NCI-H1930 (cell line): Measurements from ENCODE around the gene RNF5.
A peak's percentile ranks its signal among the peaks of the same experiment; 100 is the strongest.
"Not testable (repeated sequence)": the region's sequence is repeated elsewhere in the genome, so short reads cannot be mapped to it uniquely, and the experiment has no call there.

Source experiments
- DNase-seq, 2 experiments: peaks; one replicate each; lab custom pipeline; 2025; lab: John Stamatoyannopoulos, UW

RNF5 gene, protein sequence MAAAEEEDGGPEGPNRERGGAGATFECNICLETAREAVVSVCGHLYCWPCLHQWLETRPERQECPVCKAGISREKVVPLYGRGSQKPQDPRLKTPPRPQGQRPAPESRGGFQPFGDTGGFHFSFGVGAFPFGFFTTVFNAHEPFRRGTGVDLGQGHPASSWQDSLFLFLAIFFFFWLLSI

DNA sequence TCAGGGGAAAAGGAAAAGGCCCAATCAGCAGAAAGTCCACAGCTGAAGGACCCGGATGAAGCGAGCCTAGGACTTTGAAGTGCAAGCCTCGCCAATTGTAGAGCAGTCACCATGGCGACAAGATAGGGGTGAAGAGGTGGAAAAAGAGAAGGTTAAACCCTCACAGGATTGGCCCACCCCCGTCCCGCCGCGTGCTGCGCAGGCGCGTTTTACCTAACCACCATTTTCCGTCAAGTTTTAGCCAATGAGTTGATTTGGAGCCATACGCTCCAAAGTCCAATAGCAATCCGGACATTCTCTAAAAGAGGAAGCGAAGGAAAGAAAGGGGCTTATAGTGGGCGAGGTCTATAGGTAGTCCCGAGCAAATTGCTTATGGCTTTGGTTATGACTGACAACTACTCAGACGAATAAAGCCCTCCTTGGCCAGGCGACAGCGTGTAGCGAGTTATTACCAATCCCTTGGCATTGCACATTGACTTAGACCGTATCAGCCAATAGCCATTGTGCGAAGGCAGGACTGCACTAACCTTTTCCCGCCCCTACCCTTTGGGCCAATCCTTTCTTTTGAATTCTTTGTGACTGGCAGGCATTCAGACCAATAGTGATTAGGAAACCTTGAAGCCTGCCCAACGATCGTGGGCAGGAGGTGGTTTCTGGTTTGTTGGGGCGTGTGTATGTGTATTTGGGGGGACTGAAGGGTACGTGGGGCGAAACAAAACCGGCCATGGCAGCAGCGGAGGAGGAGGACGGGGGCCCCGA lies at the start of gene RNF5:
TSS of gene RNF5 (plus strand) at position 618 of the 759 bp plus-strand sequence. CDS start at position 725, 107 bp downstream.
- DNase-seq = peak; percentile 98 to 99

DNA sequence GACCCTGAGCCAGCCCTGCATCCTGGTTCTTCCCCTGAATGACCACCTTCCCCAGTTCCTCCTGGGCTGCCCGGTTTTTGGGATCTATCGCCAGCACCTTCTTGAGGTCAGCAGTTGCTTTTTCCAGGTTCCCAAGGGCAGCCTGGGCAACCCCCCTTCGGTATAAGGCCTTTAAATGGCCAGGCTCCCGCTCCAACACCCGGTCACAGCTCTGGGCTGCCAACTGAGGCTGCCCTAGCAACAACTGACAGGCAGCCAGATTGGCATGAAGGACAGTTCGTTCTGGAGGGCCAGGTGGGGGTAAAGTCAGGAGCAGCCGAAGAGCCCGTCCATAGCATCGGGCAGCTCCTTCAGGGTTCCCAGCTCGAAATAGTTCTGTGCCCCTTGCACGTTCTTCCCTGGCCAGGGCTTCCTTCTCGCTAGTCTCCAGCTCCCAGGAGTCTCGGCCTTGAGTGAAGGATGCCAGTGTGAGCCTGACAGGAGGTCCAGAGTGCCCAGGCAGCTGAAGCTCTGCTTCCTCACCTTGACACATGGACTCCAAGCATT lies 49.4 kb upstream of the RNF5 start:
- DNase-seq = no peak

DNA sequence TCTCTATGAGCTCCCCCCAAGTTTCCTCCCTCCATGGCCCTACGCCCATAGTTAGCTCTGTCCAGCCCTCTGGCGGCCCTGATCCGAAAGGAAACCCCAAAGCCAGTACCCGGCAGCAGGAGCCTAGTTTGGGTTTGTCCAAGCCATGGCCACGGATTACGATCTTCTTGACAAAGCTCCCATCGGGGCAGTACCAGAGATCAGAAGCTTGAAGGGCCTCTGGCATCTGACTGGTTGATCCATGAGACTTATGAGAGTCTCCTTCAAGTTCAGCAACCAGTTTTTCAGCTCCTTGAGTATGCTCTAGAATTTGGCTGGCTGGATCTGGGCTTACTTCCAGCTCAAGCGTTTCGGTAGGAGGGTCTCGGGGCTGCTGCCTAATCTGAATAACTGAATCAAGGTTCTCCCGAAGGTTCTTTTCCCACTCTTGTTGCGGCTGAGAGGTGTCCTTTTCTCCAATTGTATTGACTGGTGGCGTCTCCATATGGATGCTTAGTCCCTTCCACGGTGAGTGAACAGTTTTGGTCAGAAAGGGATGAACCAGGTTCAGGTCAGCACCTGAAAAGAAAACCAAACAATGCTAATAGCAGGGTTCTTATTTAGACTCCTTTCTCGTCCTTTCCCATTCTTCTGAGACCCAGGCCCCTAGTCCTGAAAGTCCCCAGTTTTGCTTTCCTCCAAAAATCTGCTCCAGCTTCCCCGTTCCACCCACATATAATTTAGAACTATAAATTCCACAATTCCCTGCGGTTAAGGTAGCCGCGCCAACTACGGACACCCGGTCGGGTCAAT lies 48.7 kb upstream of the RNF5 start:
- no peak for DNase-seq

DNA sequence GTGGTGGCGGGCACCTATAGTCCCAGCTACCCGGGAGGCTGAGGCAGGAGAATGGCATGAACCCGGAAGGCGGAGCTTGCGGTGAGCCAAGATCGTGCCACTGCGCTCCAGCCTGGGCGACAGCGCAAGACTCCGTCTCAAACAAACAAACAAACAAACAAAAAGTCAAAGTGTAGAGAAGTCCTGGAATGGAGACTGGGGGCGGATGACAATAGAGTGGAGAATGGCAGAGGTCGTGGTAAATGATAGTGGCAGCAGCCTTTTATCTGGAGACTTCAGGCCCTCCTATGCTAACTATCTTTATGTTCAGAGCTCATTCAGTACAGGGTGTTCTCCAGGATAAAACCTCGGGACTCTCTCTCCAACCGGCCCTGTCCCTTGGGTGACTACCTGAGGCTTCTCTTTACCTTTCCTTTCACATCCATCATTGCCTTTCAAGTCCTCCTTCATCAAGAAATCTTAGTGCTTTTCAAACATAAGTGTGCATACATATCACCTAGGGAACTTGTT lies 46.7 kb upstream of the RNF5 start:
- no peak for DNase-seq

DNA sequence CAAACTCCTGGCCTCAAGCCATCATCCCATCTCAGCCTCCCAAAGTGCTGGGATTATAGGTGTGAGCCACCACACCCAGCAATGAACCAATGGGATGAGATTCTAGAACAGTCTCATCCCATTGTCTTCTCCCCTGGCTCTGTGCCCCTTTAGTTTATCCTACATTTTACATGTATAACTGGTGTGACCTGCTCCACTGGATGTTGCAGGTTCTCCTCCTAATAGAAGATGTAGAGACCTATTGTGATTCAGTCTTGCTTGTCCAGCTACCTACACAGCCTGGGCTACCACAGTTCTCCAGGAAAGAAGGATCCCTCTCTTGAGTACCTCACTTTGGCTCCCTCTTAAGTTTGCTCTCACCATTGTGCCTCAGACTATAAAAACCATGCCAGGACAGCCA lies 46.1 kb upstream of the RNF5 start:
- no peak for DNase-seq

DNA sequence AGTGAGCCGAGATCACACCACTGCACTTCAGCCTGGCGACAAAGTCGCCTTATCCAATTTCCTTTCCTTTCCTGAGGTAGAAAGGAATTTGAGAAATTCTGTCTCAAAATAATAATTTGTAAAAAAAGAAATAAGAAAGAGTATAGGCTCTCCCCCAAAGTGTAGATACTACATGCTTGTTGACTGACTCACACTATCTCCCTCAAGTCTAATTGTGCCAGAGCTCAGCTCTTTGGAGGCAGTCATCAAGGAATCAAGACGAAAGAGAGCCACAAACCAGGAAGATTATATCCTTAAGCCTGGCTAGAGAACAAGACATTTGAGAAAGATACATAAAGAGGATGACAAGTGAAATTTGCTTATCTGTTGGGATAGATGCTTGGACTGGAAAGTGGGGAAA lies 44.4 kb upstream of the RNF5 start:
- no peak for DNase-seq

DNA sequence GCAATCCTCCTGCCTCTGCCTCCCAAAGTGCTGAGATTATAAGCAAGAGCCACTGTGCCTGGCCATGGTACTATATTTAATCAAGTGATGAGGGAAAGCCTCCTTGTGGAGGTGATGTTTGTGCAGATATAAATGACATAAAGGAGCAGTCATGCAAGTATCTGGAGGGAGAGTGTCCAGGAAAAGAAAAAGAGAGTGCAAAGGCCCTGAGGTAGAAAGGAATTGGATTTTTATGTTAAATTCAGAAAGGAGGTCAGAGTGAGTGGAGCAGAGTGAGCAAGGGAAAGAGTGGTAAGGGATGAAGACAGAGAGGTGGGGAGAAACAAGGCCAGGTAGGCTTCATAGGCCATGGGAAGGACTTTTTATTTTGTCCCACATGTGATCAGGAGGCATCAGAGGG lies 40.8 kb upstream of the RNF5 start:
- DNase-seq = no peak

DNA sequence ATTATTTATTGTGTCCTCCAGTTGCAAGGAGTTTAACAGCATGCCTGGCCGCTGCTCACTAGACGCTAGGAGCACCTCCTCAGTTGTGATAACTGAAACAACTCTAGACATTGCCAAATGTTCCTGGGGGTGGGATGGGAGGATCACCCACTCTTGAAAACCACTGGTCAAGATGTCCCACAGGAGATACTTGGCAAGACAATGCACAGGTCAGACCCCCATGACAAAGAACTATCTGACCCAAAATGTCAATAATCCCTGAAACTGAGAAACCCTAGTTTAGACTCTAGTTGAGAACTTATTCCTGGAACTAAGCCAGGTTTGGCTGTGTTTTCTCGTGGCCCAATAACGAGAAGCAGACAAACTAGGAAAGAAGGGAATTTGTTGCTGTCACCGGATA lies 38.6 kb upstream of the RNF5 start:
- no peak for DNase-seq

DNA sequence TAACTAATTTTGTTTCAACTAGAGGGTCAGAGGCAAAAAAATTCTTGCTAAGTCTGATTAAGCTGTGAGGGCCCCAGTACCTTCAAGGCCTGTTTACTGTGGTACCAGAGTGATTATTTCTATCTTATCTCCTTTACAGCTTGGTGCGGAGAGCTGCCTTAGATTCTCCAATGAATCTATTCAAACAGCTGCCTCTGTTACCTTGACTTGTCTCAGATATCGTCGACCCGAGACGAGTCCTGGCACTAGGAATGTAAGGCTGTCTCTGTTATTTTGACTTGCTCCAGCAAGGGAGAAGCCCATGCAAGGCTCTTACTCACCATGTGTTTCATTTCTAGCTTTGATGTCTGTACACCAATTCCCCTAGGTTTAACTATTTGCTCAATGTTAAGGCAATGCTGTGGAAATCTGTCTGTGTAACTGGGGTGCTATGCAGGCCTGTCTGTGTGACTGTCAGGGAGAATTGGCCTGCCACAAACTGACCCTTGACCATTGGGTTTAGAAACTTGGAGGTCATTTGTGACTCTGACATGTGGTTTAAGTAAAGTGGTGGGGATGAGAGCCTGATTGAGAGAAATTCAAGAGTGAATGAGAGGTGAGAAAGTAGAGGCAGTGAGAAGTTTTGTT lies 37.7 kb upstream of the RNF5 start:
- DNase-seq = no peak

DNA sequence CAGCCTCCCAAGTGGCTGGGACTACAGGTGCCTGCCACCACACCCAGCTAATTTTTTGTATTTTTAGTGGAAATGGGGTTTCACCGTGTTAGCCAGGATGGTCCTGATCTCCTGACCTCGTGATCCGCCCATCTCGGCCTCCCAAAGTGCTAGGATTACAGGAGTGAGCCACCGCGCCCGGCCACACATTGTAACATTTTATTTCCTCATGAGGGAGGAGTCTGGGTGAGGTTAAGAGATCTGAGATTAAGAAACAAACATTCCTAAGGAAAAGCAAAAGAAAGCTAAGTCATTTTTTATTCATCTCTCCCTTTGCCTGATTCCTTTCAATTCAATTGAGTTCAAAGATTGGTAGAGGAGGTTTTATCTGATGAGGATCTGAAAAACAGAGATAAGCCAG lies 34.0 kb upstream of the RNF5 start:
- DNase-seq = not testable (repeated sequence)

DNA sequence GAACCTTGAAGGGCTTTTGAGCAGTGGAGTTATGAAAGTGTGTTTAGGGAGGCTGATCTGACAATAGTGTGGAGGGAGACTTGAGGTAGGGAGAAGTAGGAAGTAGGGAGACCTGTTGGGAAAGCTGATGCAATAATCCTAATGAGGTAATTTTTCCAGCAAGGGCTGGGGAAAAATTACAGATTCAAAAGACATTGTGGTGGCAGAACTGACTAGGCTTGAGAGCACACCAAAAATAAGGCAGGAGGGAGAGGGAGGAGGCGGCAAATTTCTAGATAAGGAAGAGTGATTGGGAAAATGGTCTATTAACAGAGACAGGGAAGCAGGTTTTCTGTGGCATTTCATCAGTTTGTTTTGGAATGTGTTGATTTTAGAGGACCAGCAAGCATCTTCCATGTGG lies 31.9 kb upstream of the RNF5 start:
- no peak for DNase-seq

DNA sequence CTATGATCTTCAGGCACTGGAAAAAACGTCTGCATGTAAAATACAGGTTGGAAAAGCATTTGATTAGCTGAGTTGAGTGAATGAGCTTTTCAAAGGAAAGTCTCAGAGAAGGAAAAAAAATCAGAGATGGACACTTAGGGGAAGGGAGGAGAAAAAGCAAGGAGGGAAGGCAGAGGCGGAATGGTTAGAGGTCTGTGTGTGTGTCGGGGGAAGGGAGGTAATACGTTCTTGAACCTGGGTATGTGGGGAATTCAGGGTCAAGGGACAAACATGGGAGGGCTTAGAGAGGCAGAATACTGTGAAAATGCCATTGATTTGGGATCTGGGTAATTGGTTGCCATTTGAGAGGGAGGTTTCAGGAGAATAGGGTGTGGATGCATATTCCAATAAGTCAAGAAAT lies 31.5 kb upstream of the RNF5 start:
- DNase-seq = no peak

DNA sequence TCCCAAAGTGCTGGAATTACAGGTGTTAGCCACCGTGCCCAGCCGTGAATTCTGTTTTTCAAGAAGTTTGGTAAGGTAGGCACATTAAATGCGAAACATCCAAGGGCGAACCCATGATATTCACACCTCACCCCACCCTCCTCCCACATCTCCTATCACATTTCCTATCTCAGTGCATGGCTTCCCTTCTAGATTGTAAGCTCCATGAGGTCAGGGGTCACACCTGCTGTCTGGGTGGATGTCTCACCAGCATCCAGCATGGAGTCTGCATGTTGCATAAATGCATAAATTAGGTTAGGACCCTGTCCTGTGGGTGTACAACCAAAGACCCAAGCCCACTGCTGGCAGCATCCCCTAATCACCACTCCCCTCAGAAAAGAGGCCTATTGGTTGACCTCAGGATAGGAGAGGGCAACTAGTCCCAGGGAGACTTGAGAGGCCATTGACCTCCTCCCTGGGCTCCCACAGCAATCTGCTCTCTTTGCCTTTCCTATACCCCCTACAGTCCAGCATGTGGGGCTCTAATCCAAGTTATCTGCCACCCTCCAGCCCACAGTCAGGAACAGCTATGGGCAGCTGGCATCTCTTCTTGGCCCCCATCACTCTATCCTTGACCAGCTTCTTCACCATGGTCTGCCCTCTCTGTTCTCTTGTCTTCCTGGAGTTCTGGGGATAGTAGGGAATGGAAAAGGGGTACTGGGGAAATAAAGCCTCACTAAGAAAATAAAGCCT lies 30.6 kb upstream of the RNF5 start:
- DNase-seq = no peak

DNA sequence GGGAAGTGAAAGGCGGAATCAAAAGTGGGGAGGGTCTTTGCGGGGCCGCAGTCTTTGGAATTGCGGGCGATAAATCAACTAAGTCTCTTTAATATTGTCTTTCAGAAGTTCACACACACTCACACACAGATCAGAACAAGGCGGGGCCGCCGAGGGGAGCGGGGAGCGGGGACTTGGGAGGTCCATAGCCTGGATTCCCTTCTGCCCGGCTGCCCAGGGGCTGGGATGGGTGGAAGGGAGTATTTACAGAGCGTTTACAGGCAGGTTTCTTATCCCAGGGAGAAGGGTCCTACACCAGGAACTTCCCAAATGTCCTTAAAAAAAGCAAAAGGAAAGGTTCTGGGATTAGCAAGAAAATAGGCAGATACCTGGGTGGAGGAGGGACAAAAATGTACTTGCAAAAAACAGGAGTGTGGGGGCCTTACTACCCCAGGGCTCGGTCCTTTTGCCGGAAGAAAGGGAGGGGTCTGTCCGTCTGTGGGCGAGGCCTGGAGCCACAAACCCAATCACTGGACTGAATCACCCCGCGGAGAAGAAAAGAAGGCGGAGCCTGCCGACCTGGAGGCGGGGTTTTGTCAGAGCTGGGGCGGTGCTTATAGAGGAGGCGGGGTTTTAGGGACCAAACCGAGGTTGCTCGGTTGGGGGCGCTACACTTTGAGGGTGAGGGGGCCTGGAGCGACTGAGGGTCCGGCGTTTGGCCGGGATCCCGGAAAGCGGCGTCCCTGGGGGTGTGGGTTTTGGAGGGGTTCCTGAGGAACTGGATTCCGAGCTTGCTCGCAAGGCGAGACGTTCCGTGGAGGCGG lies 29.7 kb upstream of the RNF5 start:
- DNase-seq = no peak

DNA sequence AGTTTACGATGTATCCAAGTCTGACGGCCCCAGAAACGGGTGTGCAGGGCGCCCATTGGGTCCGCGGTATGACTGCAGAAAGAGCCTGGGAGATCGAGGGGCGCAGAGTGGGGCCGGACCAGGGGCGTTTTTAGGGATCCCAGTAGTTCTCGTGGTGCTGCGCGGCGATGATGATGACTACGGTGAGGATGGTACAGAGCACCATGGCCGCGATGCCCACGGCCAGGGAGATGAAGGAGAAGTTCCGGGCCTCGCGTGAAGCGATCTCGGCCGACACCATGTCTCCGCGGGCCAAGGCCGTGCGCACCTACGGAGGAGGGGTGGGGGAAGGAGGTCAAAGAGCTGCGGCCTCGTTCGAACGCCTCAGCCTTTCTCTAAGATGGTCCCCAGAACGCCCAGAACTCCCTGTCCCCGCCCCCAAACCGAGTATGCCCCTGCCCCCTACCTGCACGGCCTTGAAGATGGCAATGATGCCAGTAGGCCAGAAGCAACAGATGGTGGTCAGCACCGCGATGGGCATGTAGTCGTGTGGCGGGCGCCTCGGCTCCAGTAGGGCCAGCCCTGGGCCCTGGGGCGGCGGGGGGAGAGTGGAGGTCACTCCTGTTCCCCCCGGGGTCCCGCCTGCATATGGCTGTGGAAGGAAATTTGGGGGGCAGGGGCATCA lies 29.0 kb upstream of the RNF5 start:
- DNase-seq = no peak

DNA sequence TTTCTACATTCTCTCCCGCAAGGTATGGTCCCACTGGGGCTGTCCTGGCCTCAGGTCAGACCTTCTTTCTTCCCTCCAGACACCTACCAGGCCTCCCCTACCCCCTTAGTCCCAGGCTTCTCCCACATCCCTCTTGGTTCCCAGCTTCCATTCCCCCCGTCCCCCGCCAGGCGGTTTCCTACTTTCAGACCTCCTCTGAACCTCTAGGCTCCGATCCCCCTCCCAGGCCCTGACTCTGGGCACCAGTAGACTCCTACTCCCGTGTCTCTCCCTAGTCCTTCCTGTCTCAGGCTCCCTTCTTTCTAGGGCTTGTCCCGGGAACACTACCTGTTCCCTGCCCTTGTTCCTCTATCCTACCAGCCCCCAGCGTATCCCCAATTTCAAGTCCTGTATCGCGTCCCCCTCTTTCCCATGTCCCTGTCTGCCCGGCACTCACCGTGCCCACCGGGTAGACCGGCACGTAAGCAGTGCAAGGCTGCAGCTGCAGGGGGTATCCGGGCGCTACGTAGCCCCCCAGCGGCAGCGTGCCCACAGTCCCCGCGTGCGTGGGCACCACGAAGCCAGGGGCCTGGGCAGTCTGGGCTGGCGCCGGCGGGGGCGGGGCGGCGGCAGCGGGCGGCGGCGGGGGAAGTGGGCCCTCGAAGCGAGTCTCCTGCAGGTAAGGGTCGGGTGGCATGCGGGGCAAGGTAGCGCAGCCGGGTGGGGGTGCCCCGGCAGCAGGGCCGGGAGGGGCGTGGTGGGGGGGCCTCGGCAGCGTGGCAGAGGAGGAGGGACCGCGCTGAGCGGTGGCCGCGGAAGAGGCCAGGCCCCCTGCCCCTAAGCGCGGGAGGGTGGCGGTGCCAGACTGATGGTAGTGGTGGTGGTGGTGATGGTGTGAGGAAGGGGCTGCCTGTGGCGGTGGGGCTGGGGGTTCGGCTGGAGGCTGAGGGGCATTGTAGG lies 28.0 kb upstream of the RNF5 start:
- DNase-seq = no peak

DNA sequence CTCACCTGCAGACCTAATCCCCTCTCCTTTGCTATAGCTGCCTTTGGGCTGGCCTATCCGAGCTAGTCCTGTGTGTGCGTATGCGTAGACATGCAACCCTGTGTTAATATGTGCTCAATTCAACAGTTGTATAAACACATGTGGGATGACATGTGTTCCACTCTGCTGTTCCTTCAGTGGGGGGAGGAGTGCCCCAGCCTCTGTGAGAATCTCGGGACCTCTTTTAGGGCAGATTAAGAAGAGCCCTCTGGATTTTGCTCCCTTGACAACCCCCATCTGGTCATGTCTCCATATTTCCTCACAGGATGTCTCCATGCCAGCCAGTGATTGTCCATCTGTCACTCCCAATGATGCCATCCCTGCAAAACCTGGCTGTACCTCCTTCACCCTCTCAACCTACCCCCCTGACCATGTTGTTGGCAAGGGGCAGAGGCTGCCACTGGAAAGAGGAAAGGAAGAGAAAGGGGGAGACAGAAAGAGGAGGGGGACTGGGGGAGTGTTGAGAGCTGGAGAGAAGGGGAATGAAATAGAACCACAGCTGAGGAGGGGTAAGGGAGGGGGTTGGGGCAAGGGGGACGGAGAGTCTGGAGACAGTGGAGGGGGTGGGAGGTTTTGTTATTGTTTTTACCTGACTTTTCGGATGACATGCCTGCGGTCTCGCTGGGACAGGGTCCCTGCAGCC lies 26.9 kb upstream of the RNF5 start:
- no peak for DNase-seq
